HCT116 (cell line): ENCODE data around the gene ARSJ.

Experiments used
- CTCF ChIP-seq, 3 experiments: fragments of 200-600 bp in 1 of 3; sonication (generic) in 1 of 3; IDR thresholded peaks in 2 of 3; conservative IDR thresholded peaks in 1 of 3; 2 replicates each; pipeline ENCODE4 v1.5.1; 2012 to 2017; ENCODE audit warnings: low read depth in 2 of 3, low read length in 2 of 3, antibody characterized with exemption in 1 of 3, borderline replicate concordance in 1 of 3, control low read depth in 1 of 3, mild to moderate bottlenecking in 1 of 3, mixed read lengths in 1 of 3, mixed run types in 1 of 3, moderate library complexity in 1 of 3; ENCODE audit not compliant: insufficient read depth in 1 of 3
- EZH2phosphoT487 ChIP-seq: fragments of 200-600 bp; IDR thresholded peaks from 2 replicates; pipeline ENCODE4 v1.6.1; 2018; ENCODE audit warnings: antibody characterized with exemption, borderline replicate concordance
- JUND ChIP-seq: IDR thresholded peaks from 2 replicates; pipeline ENCODE4 v1.6.1; 2012
- MAX ChIP-seq: IDR thresholded peaks from 2 replicates; pipeline ENCODE4 v1.6.1; 2012
- POLR2A ChIP-seq: IDR thresholded peaks from 2 replicates; pipeline ENCODE4 v1.7.0; 2011; ENCODE audit warnings: borderline replicate concordance; ENCODE audit not compliant: insufficient read depth, insufficient read length; ENCODE audit errors: extremely low read depth
- RAD21 ChIP-seq: IDR thresholded peaks from 2 replicates; pipeline ENCODE4 v1.6.1; 2012; ENCODE audit warnings: low read depth, mild to moderate bottlenecking
- REST ChIP-seq: IDR thresholded peaks from 2 replicates; pipeline ENCODE4 v1.6.1; 2012; ENCODE audit warnings: low read depth
- SIN3A ChIP-seq: IDR thresholded peaks from 2 replicates; pipeline ENCODE4 v1.6.1; 2012; ENCODE audit warnings: low read depth
- TCF7L2 ChIP-seq: IDR thresholded peaks from 2 replicates; pipeline ENCODE4 v1.7.0; 2011; ENCODE audit warnings: borderline replicate concordance, inconsistent platforms; ENCODE audit not compliant: insufficient read depth, insufficient read length; ENCODE audit errors: extremely low read depth
- ZNF274 ChIP-seq: fragments of 200-500 bp; sonication (Bioruptor generic); IDR thresholded peaks from 2 replicates; pipeline ENCODE4 v1.6.1; 2014; ENCODE audit warnings: mild to moderate bottlenecking, low read depth, low read length, inconsistent platforms

- TF ChIP-seq CTCF (IDR thresholded peaks at IDR 0.05 in 2 of 3, conservative IDR thresholded peaks at IDR 0.05 in 1 of 3; ENCODE audit: borderline replicate concordance in 1 of 3, insufficient read depth in 1 of 3, low read depth in 2 of 3, low read length in 2 of 3) = no peak
- TF ChIP-seq MAX = no peak
- no peak for TF ChIP-seq EZH2phosphoT487
- no peak for TF ChIP-seq POLR2A
- no peak for TF ChIP-seq REST
- TF ChIP-seq JUND = no peak
- no peak for TF ChIP-seq SIN3A
- no peak for TF ChIP-seq ZNF274
- TF ChIP-seq TCF7L2 = no peak
- no peak for TF ChIP-seq RAD21
Measured at GRCh38 chr4:113866611-113867010, 112.8 kb downstream of the ARSJ start.
